Esophagus muscularis mucosa (tissue), 4 donors: ENCODE results near the gene NLRP10. TPM values are rescaled to one million over a fixed set of nuclear protein-coding genes. Genes with fewer than 3 reads are reported as not detected.
"Not testable (repeated sequence)": the region's sequence is repeated elsewhere in the genome, so short reads cannot be mapped to it uniquely, and the experiment has no call there.

ENCODE experiments used
- DNase-seq: peaks from one replicate; pipeline ENCODE4 v3.0.0-alpha.2; 2017; ENCODE audit errors: extremely low spot score
- H3K27ac ChIP-seq, 4 donors: fragments of 200-600 bp; sonication (generic); replicated peaks in 1 of 4; 1 replicate in 3 of 4; 2 replicates in 1 of 4; pipeline ENCODE4 v1.5.1; 2016 to 2019; ENCODE audit warnings: mild to moderate bottlenecking in 1 of 4
- H3K27me3 ChIP-seq, 4 donors: fragments of 200-600 bp; sonication (generic); one replicate each; pipeline versions ENCODE4 v1.5.1 to v1.6.0; 2016 to 2019
- H3K36me3 ChIP-seq, 4 donors: fragments of 200-600 bp; sonication (generic); one replicate each; pipeline ENCODE4 v1.5.1; 2016 to 2019
- H3K4me1 ChIP-seq, 4 donors: fragments of 200-600 bp; sonication (generic); one replicate each; pipeline ENCODE4 v1.5.1; 2016 to 2019
- H3K4me3 ChIP-seq, 4 donors: fragments of 200-600 bp; sonication (generic); 1 replicate in 2 of 4; 2 replicates in 2 of 4; pipeline ENCODE4 v1.5.1; 2016 to 2019; ENCODE audit warnings: mild to moderate bottlenecking in 4 of 4, moderate library complexity in 1 of 4
- H3K9me3 ChIP-seq, 4 donors: fragments of 200-600 bp; sonication (generic); 1 replicate in 3 of 4; 2 replicates in 1 of 4; pipeline ENCODE4 v1.5.1; 2016 to 2019
- CTCF ChIP-seq, 3 experiments: fragments of 200-600 bp in 2 of 3; fragments of 450-650 bp in 1 of 3; sonication (generic) in 2 of 3; IDR thresholded peaks; one replicate each; pipeline ENCODE4 v1.5.1; 2017 to 2019; ENCODE audit warnings: antibody characterized with exemption in 3 of 3, mild to moderate bottlenecking in 2 of 3, moderate library complexity in 1 of 3
- EP300 ChIP-seq: sonication (generic); formaldehyde crosslinking; IDR thresholded peaks from one replicate; pipeline ENCODE4 v1.6.1; 2017; ENCODE audit warnings: antibody characterized with exemption
- POLR2A ChIP-seq: fragments of 450-650 bp; IDR thresholded peaks from one replicate; pipeline ENCODE4 v1.6.1; 2017; ENCODE audit warnings: antibody characterized with exemption, moderate library complexity, mild to moderate bottlenecking, low read depth
- POLR2AphosphoS5 ChIP-seq, 2 donors: sonication (generic); formaldehyde crosslinking; IDR thresholded peaks; one replicate each; pipeline ENCODE4 v1.6.1; 2017; ENCODE audit warnings: antibody characterized with exemption in 2 of 2
- WGBS: methylation state at CpG from one replicate; pipeline ENCODE4 v1.1.5; 2018; 5-methylcytosine and 5-hydroxymethylcytosine counted together
- intact Hi-C: fragments of 100-400 bp; cut with DNase I; formaldehyde crosslinking; loops from one replicate; pipeline ENCODE4 v1.15.1; 2023
- total RNA-seq, 4 donors: library from RNA; depleted of rRNA; stranded (reverse); fragments of >200 nt; gene quantifications; one replicate each; pipeline versions ENCODE4 v1.1.0 to v1.2.1, GENCODE V29; 2016

The NLRP10 gene
- total RNA-seq, 4 donors from 2014 or later = not detected

DNA sequence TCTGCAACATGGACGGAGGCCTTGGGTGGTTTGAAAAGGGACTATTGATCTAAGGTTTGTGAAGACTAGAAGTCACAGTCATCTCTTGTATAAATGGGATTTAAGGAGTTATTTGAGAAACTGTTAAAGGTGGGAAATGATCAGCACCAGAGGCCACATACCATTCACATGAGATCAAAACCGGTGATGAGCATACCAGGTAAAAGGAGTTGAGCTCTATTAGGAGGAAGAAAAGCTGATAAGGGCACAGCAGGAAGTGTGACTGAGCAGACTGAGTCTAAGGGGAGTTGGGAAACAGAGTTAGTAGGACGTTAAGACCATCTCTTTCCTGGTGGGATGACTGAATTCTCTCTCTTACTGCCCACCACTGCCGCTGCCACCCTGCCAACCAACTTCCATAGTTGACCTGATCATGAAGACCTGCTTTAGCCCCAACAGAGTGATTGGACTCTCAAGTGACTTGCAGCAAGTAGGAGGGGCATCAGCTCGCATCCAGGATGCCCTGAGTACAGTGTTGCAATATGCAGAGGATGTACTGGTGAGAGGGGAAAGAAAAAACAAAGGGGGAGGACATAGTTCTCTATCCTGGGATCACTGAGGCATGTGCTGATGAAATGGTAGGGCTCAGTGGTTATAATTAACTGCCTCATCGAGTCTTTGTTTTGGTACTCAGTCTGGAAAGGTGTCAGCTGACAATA is 29.5 kb upstream of the NLRP10 start:
- WGBS = 82% methylated on average over 6 of the region's 6 CpGs
- no peak for DNase-seq
- peaks cover 60 to 89% (median 83%) of the 10 kb centered on the region in 4 donors for H3K36me3 ChIP-seq
- no peak overlapping the region for H3K4me3 ChIP-seq
- no peaks in the 10 kb centered on the region for H3K9me3 ChIP-seq
- no peaks in the 10 kb centered on the region for H3K27me3 ChIP-seq
- H3K27ac ChIP-seq = no peak overlapping the region
- intact Hi-C loops = no loop called here
- peaks cover 3 to 16% (median 6%) of the 10 kb centered on the region in 4 donors for H3K4me1 ChIP-seq
- TF ChIP-seq EP300 = no peak
- no peak for TF ChIP-seq POLR2AphosphoS5 (IDR thresholded peaks at IDR 0.05)
- no peak for TF ChIP-seq CTCF (IDR thresholded peaks at IDR 0.05)
- TF ChIP-seq POLR2A = no peak

DNA sequence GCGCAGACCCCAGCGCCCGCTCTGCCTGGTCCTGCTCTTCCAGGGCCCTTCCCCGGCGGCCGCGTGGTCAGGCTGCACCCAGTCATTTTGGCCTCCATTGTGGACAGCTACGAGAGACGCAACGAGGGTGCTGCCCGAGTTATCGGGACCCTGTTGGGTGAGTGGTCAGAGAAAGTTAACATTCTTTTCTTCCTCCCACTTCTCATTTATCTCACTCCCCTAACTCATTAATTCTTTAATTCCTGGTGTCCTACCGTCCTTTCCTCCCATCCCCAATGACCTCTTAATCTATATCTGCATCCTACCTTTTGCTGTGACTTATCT is 22.3 kb upstream of the NLRP10 start:
- H3K36me3 ChIP-seq = peaks cover 9 to 25% (median 18%) of the 10 kb centered on the region in 4 donors
- not testable (repeated sequence) for H3K9me3 ChIP-seq, DNase-seq, H3K27me3 ChIP-seq
- intact Hi-C loops = loop anchor here (2.0 kb wide), 1 partner anchor 95 kb away; no protein-coding TSS in a partner anchor
- peak overlapping the region; percentile 78 to 91 (median 82) for H3K4me3 ChIP-seq
- H3K27ac ChIP-seq = peak overlapping the region; percentile 72 to 86 (median 82)
- WGBS = 2% methylated on average over 13 of the region's 13 CpGs
- peaks cover 24 to 48% (median 37%) of the 10 kb centered on the region in 4 donors for H3K4me1 ChIP-seq

- H3K4me1 ChIP-seq = peaks cover 24 to 48% (median 37%) of the 10 kb centered on the region in 4 donors
- TF ChIP-seq CTCF (IDR thresholded peaks at IDR 0.05) (peak; percentile 78 to 92 (median 89)), EP300 (no peak), POLR2AphosphoS5 (IDR thresholded peaks at IDR 0.05) (peak; percentile 74 to 87)
- 1% methylated on average over 31 of the region's 47 CpGs for WGBS
- H3K27ac ChIP-seq = peak within 1 kb of the TSS; percentile 72 to 86 (median 82)
- DNase-seq = peak; percentile 99
- peak within 1 kb of the TSS; percentile 78 to 91 (median 82) for H3K4me3 ChIP-seq
- H3K9me3 ChIP-seq = no peaks in the 10 kb centered on the region
- intact Hi-C loops = loop anchor here (2.0 kb wide), 1 partner anchor 94 kb away; no protein-coding TSS in a partner anchor
- H3K27me3 ChIP-seq = no peaks in the 10 kb centered on the region
- H3K36me3 ChIP-seq = peaks cover 3 to 20% (median 12%) of the 10 kb centered on the region in 4 donors
Measured at GRCh38 chr11:7986768-7987559, 21.7 kb upstream of the NLRP10 start, which contains the start of gene EIF3F. TSS of gene EIF3F (plus strand) at chr11:7987337. CDS start at chr11:7987353, 16 bp downstream.

GRCh38 chr11:7983832-7984590 is 18.8 kb upstream of the NLRP10 start:
- Histone ChIP-seq H3K9me3 (no peaks in the 10 kb centered on the region), H3K36me3 (peaks cover 0 to 5% (median 1%) of the 10 kb centered on the region in 4 donors)

More at GRCh38 chr11:7983832-7984590, 18.8 kb upstream of the NLRP10 start:
- H3K4me1 ChIP-seq = peaks cover 14 to 26% (median 23%) of the 10 kb centered on the region in 4 donors
- no peak overlapping the region for H3K27ac ChIP-seq
- no peaks in the 10 kb centered on the region for H3K27me3 ChIP-seq
- TF ChIP-seq CTCF (IDR thresholded peaks at IDR 0.05) = no peak
- WGBS = 75% methylated on average over 7 of the region's 7 CpGs
- no peak for DNase-seq
- H3K4me3 ChIP-seq = no peak overlapping the region
- intact Hi-C loops = no loop called here
